GM19239 (cell line): ENCODE results near the gene SLTM.

Experiments
- DNase-seq: peaks from one replicate; pipeline ENCODE4 v3.0.0; 2011; ENCODE audit warnings: low spot score; ENCODE audit not compliant: insufficient read length
- FAIRE-seq: peaks from 2 replicates; lab custom pipeline; 2011; peaks lifted over from hg19 to GRCh38; lab: Jason Lieb, UNC

SLTM gene

GRCh38 chr15:58830556-58830955, 102.9 kb downstream of the SLTM start:
- DNase-seq (no peak), FAIRE-seq (peak; percentile 42)
